ENCODE measurements around the gene SERINC2.

DNA sequence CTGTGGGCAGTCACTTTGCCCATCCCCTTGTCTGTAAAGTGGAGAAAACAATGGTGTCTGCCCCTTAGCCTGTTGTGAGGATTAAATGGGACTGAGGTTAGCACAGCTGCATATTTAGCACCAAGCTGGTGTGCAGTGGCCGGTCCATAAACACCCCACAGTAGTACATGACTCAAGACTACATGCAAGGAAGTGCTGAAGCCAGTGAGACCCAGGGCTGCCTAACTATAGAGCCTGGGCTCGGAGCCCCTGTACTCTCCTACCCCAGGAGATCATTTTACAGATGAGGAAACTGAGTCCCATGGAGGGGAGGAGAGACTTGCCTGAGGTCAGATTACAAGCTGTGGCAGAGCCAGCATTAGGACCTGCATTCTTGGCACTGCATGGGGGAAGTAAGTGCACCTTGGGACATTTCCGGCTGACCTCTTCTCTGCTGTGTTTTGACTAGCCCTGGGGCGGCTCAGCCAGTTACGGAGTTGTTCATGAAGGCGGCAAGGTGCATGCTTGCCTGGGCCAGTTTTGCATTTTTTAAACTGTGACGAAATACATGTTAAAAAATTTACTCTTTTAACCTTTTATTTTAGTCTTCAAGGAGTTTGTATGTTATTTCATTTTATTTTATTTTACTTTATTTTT, 3.2 kb downstream of the SERINC2 start:
- TF ChIP-seq CTCF (IDR thresholded peaks at IDR 0.05) (no peak), POLR2A (IDR thresholded peaks at IDR 0.05) (no peak), EP300 (IDR thresholded peaks at IDR 0.05) (no peak)
